Endothelial cell (in vitro differentiated cells): ENCODE measurements around the gene BNC2. TPM values are rescaled to one million over a fixed set of nuclear protein-coding genes. Genes with fewer than 3 reads are reported as not detected.

ENCODE experiments used
- DNase-seq: peaks from one replicate; pipeline ENCODE4 v3.0.0; 2021; ENCODE audit warnings: low spot score
- H3K27ac Mint-ChIP-seq: one replicate; pipeline ENCODE4 v1.8.0; 2021; ENCODE audit warnings: mixed read lengths, inconsistent platforms; ENCODE audit not compliant: unreplicated experiment
- H3K27me3 Mint-ChIP-seq: one replicate; pipeline ENCODE4 v1.8.0; 2021; ENCODE audit warnings: mild to moderate bottlenecking, moderate library complexity, mixed read lengths, inconsistent platforms; ENCODE audit not compliant: unreplicated experiment
- H3K36me3 Mint-ChIP-seq: one replicate; pipeline ENCODE4 v1.8.0; 2021; ENCODE audit warnings: mild to moderate bottlenecking, low read depth, mixed read lengths, inconsistent platforms; ENCODE audit not compliant: unreplicated experiment
- H3K4me1 Mint-ChIP-seq: one replicate; pipeline ENCODE4 v1.8.0; 2021; ENCODE audit warnings: mild to moderate bottlenecking, mixed read lengths, inconsistent platforms; ENCODE audit not compliant: unreplicated experiment
- H3K4me3 Mint-ChIP-seq: one replicate; pipeline ENCODE4 v1.8.0; 2021; ENCODE audit warnings: mild to moderate bottlenecking, mixed read lengths, inconsistent platforms; ENCODE audit not compliant: unreplicated experiment
- H3K9me3 Mint-ChIP-seq: one replicate; pipeline ENCODE4 v1.8.0; 2021; ENCODE audit warnings: mixed read lengths, inconsistent platforms; ENCODE audit not compliant: unreplicated experiment
- CTCF ChIP-seq: fragments of 200-600 bp; sonication (generic); IDR thresholded peaks from one replicate; pipeline ENCODE4 v1.5.0; 2021; ENCODE audit warnings: antibody characterized with exemption; ENCODE audit not compliant: unreplicated experiment
- total RNA-seq: library from RNA; stranded (reverse); fragmentation: NEBNext Ultra II Directional; extraction: Animal tissue kit (Norgen Biotek cat#: 25700); gene quantifications from one replicate; pipeline ENCODE4 v1.2.1, GENCODE V29; 2021; ENCODE audit not compliant: unreplicated experiment

The BNC2 gene
- total RNA-seq, 1 donor from 2014 or later = 20.1 TPM

- Mint-ChIP-seq H3K27ac (no peak overlapping the region), H3K4me3 (no peak overlapping the region), H3K27me3 (no peaks in the 10 kb centered on the region), H3K4me1 (peaks cover 6% of the 10 kb centered on the region), H3K36me3 (peaks cover 4% of the 10 kb centered on the region), H3K9me3 (no peaks in the 10 kb centered on the region)
- no peak for DNase-seq
- TF ChIP-seq CTCF = no peak
Measured at GRCh38 chr9:16363916-16364315, 506.6 kb downstream of the BNC2 start.

GRCh38 chr9:16363073-16363781 lies 507.2 kb downstream of the BNC2 start:
- no peaks in the 10 kb centered on the region for H3K27me3 Mint-ChIP-seq
- peaks cover 10% of the 10 kb centered on the region for H3K4me1 Mint-ChIP-seq
- H3K9me3 Mint-ChIP-seq = no peaks in the 10 kb centered on the region
- DNase-seq = no peak
- no peak for TF ChIP-seq CTCF
- H3K4me3 Mint-ChIP-seq = no peak overlapping the region
- peaks cover 4% of the 10 kb centered on the region for H3K36me3 Mint-ChIP-seq
- no peak overlapping the region for H3K27ac Mint-ChIP-seq

- Mint-ChIP-seq H3K4me1 (peaks cover 16% of the 10 kb centered on the region), H3K27me3 (no peaks in the 10 kb centered on the region), H3K27ac (no peak overlapping the region), H3K4me3 (no peak overlapping the region), H3K36me3 (peaks cover 4% of the 10 kb centered on the region), H3K9me3 (no peaks in the 10 kb centered on the region)
- no peak for DNase-seq
- TF ChIP-seq CTCF = no peak
Measured at GRCh38 chr9:16361939-16362338, 508.5 kb downstream of the BNC2 start.

- no peak overlapping the region for H3K27ac Mint-ChIP-seq
- no peak for DNase-seq
- H3K4me3 Mint-ChIP-seq = no peak overlapping the region
- no peak for TF ChIP-seq CTCF
- no peaks in the 10 kb centered on the region for H3K27me3 Mint-ChIP-seq
- H3K9me3 Mint-ChIP-seq = no peaks in the 10 kb centered on the region
- peaks cover 16% of the 10 kb centered on the region for H3K4me1 Mint-ChIP-seq
- H3K36me3 Mint-ChIP-seq = peaks cover 4% of the 10 kb centered on the region
Measured at GRCh38 chr9:16361118-16361517, 509.4 kb downstream of the BNC2 start.

GRCh38 chr9:16360247-16360646 lies 510.2 kb downstream of the BNC2 start:
- no peak overlapping the region for H3K27ac Mint-ChIP-seq
- no peak for DNase-seq
- TF ChIP-seq CTCF = no peak
- H3K4me1 Mint-ChIP-seq = peaks cover 16% of the 10 kb centered on the region
- H3K36me3 Mint-ChIP-seq = peaks cover 4% of the 10 kb centered on the region
- no peak overlapping the region for H3K4me3 Mint-ChIP-seq
- no peaks in the 10 kb centered on the region for H3K9me3 Mint-ChIP-seq
- no peaks in the 10 kb centered on the region for H3K27me3 Mint-ChIP-seq
